GM18868 (cell line): ENCODE measurements around the gene TAS2R40.
"Not testable (repeated sequence)": the region's sequence is repeated elsewhere in the genome, so short reads cannot be mapped to it uniquely, and the experiment has no call there.

Experiments used
- ATAC-seq: cut with Tn5 transposase; IDR thresholded peaks from one replicate; pipeline ENCODE4 v1.9.1; 2021; ENCODE audit warnings: mild to moderate bottlenecking, moderate library complexity; ENCODE audit not compliant: unreplicated experiment

The TAS2R40 gene

DNA sequence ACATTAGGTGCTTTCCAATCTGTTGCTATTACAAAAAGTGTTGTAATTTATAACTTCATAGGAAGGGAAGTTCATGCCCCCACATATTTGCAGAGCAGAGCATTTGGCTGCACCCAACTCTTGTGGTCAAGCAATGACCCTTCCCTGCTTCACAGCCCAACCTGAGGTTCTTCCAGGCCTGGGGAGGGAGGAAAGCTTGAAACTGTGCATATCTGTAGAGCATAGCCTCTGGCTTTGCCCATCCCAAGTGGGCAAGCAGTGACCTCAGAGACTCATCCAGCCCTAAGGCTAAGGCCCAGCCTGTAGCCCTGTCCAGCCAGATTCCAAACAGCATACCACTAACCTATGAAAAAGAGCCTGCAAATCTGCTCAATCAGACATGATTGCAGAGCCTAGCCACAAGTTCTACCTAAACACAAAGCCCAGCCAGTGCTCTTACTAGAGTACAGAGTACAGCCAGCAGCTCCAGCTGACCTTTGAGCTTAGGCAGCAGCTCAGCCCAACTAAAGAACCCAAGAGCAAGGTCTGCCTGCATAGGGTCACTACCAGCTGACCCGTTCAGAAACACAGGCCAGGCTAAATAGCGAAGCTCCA, 27.0 kb downstream of the TAS2R40 start:
- no peak for ATAC-seq

GRCh38 chr7:143250199-143250598, 28.4 kb downstream of the TAS2R40 start:
- no peak for ATAC-seq

- no peak for ATAC-seq
Measured at GRCh38 chr7:143250822-143251221, 29.0 kb downstream of the TAS2R40 start.

GRCh38 chr7:143252006-143252405, 30.2 kb downstream of the TAS2R40 start:
- ATAC-seq: no peak

DNA sequence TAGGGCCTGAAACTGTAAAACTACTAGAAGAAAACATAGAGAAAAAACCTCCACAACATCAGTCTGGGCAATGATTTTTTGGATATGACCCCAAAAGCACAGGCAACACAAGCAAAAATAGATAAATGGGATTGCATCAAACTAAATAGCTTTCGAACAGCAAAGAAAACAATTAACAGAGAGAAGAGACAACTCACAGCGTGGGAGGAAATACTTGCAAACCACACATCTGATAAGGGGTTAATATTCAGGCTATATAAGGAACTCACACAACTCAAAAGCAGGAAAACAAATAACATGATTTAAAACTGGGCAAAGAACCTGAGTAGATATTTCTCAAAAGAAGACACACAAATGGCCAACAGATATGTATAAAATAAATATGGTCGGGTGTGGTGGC, 33.7 kb downstream of the TAS2R40 start:
- ATAC-seq: no peak

DNA sequence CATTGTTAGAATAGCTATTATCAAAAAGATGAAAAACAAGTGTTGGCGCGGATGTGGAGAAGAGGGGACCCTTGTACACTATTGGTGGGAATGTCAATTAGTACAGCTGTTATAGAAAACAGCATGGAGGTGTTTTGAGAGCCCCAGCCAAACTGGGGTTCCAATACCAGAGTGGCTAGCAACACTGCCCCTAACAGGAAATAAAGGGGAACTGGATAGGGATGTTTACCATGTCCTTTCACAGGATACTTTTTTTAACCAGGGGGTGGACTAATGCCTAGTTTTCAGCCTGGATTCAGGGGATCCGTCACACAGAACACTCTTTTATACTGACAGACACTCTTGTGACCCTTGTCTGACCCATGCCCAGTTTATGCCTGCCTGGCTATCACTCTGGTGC, 34.5 kb downstream of the TAS2R40 start:
- no peak for ATAC-seq

DNA sequence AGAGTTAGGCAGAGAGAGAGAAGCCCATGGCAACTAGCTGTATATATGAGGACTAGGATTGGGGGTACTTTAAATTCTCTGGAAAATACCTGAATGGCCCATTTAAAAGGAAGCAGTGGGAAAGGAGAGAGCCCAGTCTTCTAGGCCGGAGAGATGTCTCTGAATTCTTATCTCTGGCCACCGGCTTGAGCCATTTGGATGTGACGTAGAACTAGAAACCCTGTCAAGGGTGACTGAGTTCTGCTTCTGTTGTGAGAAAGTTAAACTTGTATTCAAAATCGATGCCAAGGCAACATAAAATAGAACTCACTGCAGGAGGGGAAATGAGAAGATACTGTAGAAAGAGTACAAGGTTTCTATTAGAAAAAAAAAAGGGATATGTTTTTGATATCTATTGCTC, 35.1 kb downstream of the TAS2R40 start:
- ATAC-seq: peak; percentile 92

- no peak for ATAC-seq
Measured at GRCh38 chr7:143257501-143257900, 35.7 kb downstream of the TAS2R40 start.

GRCh38 chr7:143258831-143259230, 37.0 kb downstream of the TAS2R40 start:
- ATAC-seq: no peak

- ATAC-seq: no peak
Measured at GRCh38 chr7:143259765-143260164, 37.9 kb downstream of the TAS2R40 start.

DNA sequence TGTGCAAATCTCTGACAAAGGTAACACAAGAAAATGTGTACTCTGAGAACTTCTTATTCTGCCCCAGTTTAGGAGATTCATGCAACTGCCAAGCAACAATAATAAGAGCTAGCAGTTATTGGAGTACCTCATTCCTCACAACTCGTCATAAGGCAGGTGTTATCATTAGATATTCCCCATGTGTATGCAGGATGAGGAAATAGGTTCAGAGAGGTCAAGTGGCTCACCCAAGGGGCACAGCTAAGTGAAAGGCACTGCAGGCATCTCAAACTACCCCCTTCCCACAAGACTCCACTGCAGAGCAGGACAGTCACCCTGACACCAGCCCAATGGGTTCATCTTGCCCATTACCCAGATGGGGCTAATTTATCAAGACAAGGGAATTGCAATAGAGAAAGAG, 40.1 kb downstream of the TAS2R40 start:
- ATAC-seq: no peak

- ATAC-seq: peak; percentile 98
Measured at GRCh38 chr7:143263266-143264195, 41.7 kb downstream of the TAS2R40 start, which contains the start of gene GSTK1. TSS of gene GSTK1 (plus strand) at chr7:143263441. CDS start at chr7:143263514, 73 bp downstream.

- ATAC-seq: not testable (repeated sequence)
Measured at GRCh38 chr7:143264196-143264568, 42.3 kb downstream of the TAS2R40 start.

DNA sequence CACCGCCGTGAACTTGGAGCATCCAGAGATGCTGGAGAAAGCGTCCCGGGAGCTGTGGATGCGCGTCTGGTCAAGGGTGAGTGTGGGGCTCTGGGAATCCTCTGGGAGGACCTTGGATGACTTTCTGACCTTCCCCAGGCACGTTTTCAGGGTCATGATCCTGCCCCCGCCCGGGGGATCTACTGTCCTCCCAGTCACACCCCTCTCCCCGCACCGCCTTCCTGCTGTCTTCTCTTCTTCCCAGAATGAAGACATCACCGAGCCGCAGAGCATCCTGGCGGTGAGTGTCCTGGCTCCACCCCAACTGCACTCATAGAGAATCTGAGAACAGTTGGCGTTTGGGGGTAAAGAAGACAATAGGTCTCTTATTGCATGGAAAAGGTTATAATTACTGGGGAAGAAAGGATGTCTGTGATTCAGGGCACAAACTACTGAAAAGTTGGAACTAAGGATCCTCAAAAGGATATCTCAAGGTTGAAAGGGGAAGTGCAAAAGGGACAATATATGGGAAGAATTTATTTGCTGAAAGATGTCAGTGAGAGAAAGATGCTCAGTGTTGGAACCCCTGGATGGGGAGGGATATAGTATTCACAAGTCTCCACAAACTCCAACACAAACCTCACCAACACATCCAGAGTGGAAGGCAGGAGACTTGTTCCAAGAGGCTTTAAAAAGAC, 43.3 kb downstream of the TAS2R40 start:
- no peak for ATAC-seq

DNA sequence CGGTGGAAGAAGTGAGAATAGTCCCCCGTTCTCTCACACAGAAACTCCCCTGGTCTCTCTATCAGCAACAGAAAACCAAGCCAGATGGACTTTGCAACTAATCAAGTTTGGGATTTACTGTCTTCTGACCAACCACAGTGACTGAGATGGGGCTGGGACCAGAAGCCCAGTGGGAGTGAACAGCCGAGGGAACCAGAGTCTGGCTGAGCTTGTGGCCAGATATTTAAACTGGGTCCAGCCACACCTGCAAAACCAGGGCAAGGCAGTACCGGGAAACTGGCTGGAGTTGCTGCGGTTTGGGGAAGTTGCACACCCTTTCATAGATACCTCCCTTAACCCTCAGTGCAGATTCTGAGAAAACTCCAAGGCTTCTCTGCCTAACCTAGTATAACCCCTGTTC, 47.4 kb downstream of the TAS2R40 start:
- no peak for ATAC-seq

DNA sequence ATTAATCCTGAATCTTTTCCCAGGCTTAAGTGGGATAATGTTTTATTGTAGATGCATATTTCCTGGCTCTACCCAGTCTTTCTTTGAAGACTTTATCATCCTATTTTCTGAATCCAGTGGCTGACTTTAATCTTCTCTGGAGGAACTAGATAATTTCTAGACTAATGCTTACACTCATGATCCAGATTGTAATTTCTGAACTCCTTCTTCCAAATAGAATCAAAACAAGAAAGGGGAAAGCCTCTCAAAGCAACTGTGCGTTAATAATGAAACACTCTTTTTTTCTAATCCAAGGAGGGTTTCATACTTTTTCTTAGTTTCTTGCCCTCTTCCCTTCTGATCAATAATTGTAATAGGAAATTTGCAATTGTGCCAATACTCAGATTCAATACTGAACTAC, 49.4 kb downstream of the TAS2R40 start:
- ATAC-seq: no peak
